RWPE2 (cell line): ENCODE measurements around the gene C13orf46.
A peak's percentile ranks its signal among the peaks of the same experiment; 100 is the strongest.

Experiments used
- ATAC-seq: fragments of 200-7000 bp; cut with Tn5 transposase; 3 replicates; pipeline ENCODE4 v1.9.1; 2021; ENCODE audit warnings: low read depth
- DNase-seq: peaks from one replicate; pipeline ENCODE4 v3.0.0-alpha.2; 2020; ENCODE audit warnings: low spot score
- H3K27ac ChIP-seq: fragments of 450-650 bp; 2 replicates; pipeline ENCODE4 v1.5.1; 2017; ENCODE audit warnings: mild to moderate bottlenecking; ENCODE audit not compliant: poor library complexity, severe bottlenecking
- H3K27me3 ChIP-seq: fragments of 250-450 bp; sonication (Bioruptor Pico); 2 replicates; pipeline ENCODE4 v1.5.1; 2021; ENCODE audit warnings: mild to moderate bottlenecking, moderate library complexity; ENCODE audit not compliant: insufficient read depth, poor library complexity, severe bottlenecking
- H3K36me3 ChIP-seq: fragments of 250-450 bp; sonication (Bioruptor Pico); 2 replicates; pipeline ENCODE4 v1.5.1; 2020; ENCODE audit warnings: low read depth, mild to moderate bottlenecking, moderate library complexity
- H3K4me1 ChIP-seq: fragments of 250-450 bp; sonication (Bioruptor Pico); 2 replicates; pipeline ENCODE4 v1.5.1; 2021; ENCODE audit warnings: mild to moderate bottlenecking, moderate library complexity; ENCODE audit not compliant: insufficient read depth, poor library complexity, severe bottlenecking
- H3K4me3 ChIP-seq: fragments of 250-450 bp; sonication (Bioruptor Pico); 2 replicates; pipeline ENCODE4 v1.5.1; 2021; ENCODE audit warnings: mild to moderate bottlenecking, moderate library complexity; ENCODE audit not compliant: severe bottlenecking
- H3K9me3 ChIP-seq: fragments of 250-450 bp; sonication (Bioruptor Pico); 2 replicates; pipeline ENCODE4 v1.5.1; 2021; ENCODE audit warnings: mild to moderate bottlenecking, moderate library complexity; ENCODE audit not compliant: severe bottlenecking
- CTCF ChIP-seq: fragments of 450-650 bp; IDR thresholded peaks from one replicate; pipeline ENCODE4 v1.5.1; 2017; ENCODE audit warnings: mild to moderate bottlenecking, moderate library complexity; ENCODE audit not compliant: poor library complexity, severe bottlenecking

Gene C13orf46

GRCh38 chr13:113971471-113972231 is 2.2 kb downstream of the C13orf46 start:
- H3K4me1 ChIP-seq, result peaks cover 16% of the 10 kb centered on the region
- H3K9me3 ChIP-seq, result no peaks in the 10 kb centered on the region
- ATAC-seq (no peak), DNase-seq (peak; percentile 62)
- H3K27me3 ChIP-seq, result no peaks in the 10 kb centered on the region
- peak overlapping the region; percentile 38 for H3K27ac ChIP-seq
- no peak overlapping the region for H3K4me3 ChIP-seq
- TF ChIP-seq CTCF, result no peak
- no peaks in the 10 kb centered on the region for H3K36me3 ChIP-seq

GRCh38 chr13:113970810-113971470 is 2.9 kb downstream of the C13orf46 start:
- H3K9me3 ChIP-seq, result no peaks in the 10 kb centered on the region
- H3K27me3 ChIP-seq, result no peaks in the 10 kb centered on the region
- no peak overlapping the region for H3K4me3 ChIP-seq
- no peak for TF ChIP-seq CTCF
- peak; percentile 62 for DNase-seq
- H3K4me1 ChIP-seq, result peaks cover 14% of the 10 kb centered on the region
- no peaks in the 10 kb centered on the region for H3K36me3 ChIP-seq
- peak; percentile 88 for ATAC-seq
- H3K27ac ChIP-seq, result peak overlapping the region; percentile 38

- DNase-seq, result peak; percentile 56
- Histone ChIP-seq H3K36me3 (no peaks in the 10 kb centered on the region), H3K27ac (peak overlapping the region; percentile 38), H3K27me3 (no peaks in the 10 kb centered on the region), H3K4me1 (peaks cover 14% of the 10 kb centered on the region), H3K4me3 (no peak overlapping the region), H3K9me3 (no peaks in the 10 kb centered on the region)
- TF ChIP-seq CTCF, result no peak
- ATAC-seq, result peak; percentile 59
Observed at GRCh38 chr13:113969973-113970611, 3.8 kb downstream of the C13orf46 start.

- H3K27ac ChIP-seq, result no peak overlapping the region
- H3K9me3 ChIP-seq, result no peaks in the 10 kb centered on the region
- H3K27me3 ChIP-seq, result no peaks in the 10 kb centered on the region
- DNase-seq (peak; percentile 48), ATAC-seq (no peak)
- H3K36me3 ChIP-seq, result no peaks in the 10 kb centered on the region
- peaks cover 14% of the 10 kb centered on the region for H3K4me1 ChIP-seq
- TF ChIP-seq CTCF, result no peak
- H3K4me3 ChIP-seq, result no peak overlapping the region
Observed at GRCh38 chr13:113969311-113969972, 4.4 kb downstream of the C13orf46 start.
